H1 (cell line): ENCODE results near the gene BIRC5. TPM values are rescaled to one million over a fixed set of nuclear protein-coding genes. Genes with fewer than 3 reads are reported as not detected.

Source experiments
- CBX8 ChIP-seq: fragments of 300-800, 300-1000 bp; sonication (generic); IDR thresholded peaks from 2 replicates; pipeline ENCODE4 v1.7.1; 2016; ENCODE audit warnings: low read depth, low read length, borderline replicate concordance
- HDAC6 ChIP-seq: IDR thresholded peaks from one replicate; pipeline ENCODE4 v1.7.1; 2012; ENCODE audit warnings: low read depth, mild to moderate bottlenecking, inconsistent platforms, low read length, moderate library complexity
- KDM4A ChIP-seq: IDR thresholded peaks from one replicate; pipeline ENCODE4 v1.7.1; 2012; ENCODE audit warnings: low read depth, mild to moderate bottlenecking, moderate library complexity, low read length, inconsistent platforms; ENCODE audit not compliant: severe bottlenecking
- SIRT6 ChIP-seq: IDR thresholded peaks from one replicate; pipeline ENCODE4 v1.7.1; 2012; ENCODE audit warnings: low read length, inconsistent platforms
- polyA plus RNA-seq, 7 experiments: library from polyadenylated mRNA; depleted of rRNA in 3 of 7; stranded (reverse) in 5 of 7; unstranded in 2 of 7; fragments of >200 nt in 5 of 7; fragments of 200-250 nt in 2 of 7; gene quantifications; 1 replicate in 5 of 7; 2 replicates in 1 of 7; 4 replicates in 1 of 7; pipeline versions ENCODE4 v1.2.1 to v1.2.3, GENCODE V29; 2011 to 2013; ENCODE audit warnings: missing spikeins in 2 of 7, mixed read lengths in 2 of 7
- total RNA-seq: library from RNA; stranded (reverse); fragmentation: NEBNext Ultra II Directional; extraction: Animal tissue kit (Norgen Biotek cat#: 25700); gene quantifications from 2 replicates; pipeline ENCODE4 v1.2.1, GENCODE V29; 2021
- TF ChIP-seq, protein P1 (sequence below): fragments of 300-600 bp; sonication (generic); IDR thresholded peaks from 2 replicates; pipeline ENCODE4 v1.7.1; 2012; ENCODE audit warnings: low read length, moderate library complexity, mild to moderate bottlenecking, inconsistent platforms; ENCODE audit not compliant: insufficient replicate concordance

The BIRC5 gene
- total and polyA plus RNA-seq, 2 of the 8 experiments (the other 6 are each of a cell fraction or from before 2014, with no cell fraction given) = 42.2 to 108 TPM

DNA sequence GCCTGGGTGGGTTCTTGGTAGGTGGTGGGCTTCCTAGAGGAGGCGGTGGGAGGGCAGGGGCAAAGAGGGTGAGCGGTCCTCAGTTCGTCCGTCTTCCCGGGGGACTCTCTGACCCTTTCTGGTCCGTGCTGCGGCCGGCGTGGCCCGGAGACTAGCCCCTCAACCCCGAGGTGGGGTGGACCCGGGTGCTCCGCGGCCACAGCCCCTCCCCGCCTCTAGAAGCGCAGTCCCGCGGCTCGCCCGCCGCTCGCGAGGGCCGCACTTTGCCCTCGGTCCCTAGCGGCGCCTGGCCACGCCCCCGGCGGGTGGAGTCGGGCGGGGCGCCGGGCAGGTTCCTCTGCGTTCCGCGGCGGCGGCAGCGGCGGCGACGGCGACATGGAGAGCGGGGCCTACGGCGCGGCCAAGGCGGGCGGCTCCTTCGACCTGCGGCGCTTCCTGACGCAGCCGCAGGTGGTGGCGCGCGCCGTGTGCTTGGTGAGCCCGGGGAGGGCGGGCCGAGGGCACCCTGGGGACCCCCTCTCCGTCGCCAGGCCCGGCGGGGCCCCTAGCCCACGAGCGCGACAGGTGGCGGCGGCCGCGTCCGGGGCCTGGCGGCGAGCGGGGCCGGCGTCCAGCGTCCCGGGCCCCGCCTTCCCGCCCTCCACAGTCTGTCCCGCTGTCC lies 45.7 kb upstream of the BIRC5 start, which contains the start of gene SYNGR2 (continued):
- TF ChIP-seq, protein P1, sequence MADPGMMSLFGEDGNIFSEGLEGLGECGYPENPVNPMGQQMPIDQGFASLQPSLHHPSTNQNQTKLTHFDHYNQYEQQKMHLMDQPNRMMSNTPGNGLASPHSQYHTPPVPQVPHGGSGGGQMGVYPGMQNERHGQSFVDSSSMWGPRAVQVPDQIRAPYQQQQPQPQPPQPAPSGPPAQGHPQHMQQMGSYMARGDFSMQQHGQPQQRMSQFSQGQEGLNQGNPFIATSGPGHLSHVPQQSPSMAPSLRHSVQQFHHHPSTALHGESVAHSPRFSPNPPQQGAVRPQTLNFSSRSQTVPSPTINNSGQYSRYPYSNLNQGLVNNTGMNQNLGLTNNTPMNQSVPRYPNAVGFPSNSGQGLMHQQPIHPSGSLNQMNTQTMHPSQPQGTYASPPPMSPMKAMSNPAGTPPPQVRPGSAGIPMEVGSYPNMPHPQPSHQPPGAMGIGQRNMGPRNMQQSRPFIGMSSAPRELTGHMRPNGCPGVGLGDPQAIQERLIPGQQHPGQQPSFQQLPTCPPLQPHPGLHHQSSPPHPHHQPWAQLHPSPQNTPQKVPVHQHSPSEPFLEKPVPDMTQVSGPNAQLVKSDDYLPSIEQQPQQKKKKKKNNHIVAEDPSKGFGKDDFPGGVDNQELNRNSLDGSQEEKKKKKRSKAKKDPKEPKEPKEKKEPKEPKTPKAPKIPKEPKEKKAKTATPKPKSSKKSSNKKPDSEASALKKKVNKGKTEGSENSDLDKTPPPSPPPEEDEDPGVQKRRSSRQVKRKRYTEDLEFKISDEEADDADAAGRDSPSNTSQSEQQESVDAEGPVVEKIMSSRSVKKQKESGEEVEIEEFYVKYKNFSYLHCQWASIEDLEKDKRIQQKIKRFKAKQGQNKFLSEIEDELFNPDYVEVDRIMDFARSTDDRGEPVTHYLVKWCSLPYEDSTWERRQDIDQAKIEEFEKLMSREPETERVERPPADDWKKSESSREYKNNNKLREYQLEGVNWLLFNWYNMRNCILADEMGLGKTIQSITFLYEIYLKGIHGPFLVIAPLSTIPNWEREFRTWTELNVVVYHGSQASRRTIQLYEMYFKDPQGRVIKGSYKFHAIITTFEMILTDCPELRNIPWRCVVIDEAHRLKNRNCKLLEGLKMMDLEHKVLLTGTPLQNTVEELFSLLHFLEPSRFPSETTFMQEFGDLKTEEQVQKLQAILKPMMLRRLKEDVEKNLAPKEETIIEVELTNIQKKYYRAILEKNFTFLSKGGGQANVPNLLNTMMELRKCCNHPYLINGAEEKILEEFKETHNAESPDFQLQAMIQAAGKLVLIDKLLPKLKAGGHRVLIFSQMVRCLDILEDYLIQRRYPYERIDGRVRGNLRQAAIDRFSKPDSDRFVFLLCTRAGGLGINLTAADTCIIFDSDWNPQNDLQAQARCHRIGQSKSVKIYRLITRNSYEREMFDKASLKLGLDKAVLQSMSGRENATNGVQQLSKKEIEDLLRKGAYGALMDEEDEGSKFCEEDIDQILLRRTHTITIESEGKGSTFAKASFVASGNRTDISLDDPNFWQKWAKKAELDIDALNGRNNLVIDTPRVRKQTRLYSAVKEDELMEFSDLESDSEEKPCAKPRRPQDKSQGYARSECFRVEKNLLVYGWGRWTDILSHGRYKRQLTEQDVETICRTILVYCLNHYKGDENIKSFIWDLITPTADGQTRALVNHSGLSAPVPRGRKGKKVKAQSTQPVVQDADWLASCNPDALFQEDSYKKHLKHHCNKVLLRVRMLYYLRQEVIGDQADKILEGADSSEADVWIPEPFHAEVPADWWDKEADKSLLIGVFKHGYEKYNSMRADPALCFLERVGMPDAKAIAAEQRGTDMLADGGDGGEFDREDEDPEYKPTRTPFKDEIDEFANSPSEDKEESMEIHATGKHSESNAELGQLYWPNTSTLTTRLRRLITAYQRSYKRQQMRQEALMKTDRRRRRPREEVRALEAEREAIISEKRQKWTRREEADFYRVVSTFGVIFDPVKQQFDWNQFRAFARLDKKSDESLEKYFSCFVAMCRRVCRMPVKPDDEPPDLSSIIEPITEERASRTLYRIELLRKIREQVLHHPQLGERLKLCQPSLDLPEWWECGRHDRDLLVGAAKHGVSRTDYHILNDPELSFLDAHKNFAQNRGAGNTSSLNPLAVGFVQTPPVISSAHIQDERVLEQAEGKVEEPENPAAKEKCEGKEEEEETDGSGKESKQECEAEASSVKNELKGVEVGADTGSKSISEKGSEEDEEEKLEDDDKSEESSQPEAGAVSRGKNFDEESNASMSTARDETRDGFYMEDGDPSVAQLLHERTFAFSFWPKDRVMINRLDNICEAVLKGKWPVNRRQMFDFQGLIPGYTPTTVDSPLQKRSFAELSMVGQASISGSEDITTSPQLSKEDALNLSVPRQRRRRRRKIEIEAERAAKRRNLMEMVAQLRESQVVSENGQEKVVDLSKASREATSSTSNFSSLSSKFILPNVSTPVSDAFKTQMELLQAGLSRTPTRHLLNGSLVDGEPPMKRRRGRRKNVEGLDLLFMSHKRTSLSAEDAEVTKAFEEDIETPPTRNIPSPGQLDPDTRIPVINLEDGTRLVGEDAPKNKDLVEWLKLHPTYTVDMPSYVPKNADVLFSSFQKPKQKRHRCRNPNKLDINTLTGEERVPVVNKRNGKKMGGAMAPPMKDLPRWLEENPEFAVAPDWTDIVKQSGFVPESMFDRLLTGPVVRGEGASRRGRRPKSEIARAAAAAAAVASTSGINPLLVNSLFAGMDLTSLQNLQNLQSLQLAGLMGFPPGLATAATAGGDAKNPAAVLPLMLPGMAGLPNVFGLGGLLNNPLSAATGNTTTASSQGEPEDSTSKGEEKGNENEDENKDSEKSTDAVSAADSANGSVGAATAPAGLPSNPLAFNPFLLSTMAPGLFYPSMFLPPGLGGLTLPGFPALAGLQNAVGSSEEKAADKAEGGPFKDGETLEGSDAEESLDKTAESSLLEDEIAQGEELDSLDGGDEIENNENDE = no peak
- TF ChIP-seq SIRT6 (no peak), CBX8 (no peak), HDAC6 (no peak), KDM4A (peak; percentile 84)
